Stimulated activated CD8-positive, alpha-beta memory T cell treated with anti-CD3 and anti-CD28 coated beads, Interleukin-12 subunit alpha, Interleukin-12 subunit beta, amount 100 ng/mL, for 24 hours (primary cell): Measurements from ENCODE around the gene RPL19.

Experiments
- DNase-seq: peaks from one replicate; pipeline ENCODE4 v3.0.0-alpha.2; 2020; ENCODE audit errors: extremely low read depth

The RPL19 gene

DNA sequence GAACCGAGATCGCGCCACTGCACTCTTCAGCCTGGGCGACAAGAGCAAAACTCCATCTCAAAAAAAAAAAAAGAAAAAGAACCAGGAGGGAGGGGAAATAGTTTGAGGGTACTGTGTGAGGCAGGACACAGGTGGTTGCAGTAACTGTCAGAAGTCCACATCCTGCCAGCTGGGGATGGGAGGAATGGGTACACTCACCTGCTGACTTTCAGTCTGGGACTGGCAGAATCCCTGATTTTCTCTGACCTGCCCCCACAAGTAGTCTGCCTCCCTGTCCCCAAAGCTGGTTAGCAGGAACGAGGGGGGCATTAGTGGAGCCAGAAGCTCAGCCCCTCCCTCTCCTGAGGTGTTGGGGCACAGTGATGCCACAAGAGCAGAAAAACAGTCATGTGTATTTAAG, 27.0 kb upstream of the RPL19 start:
- no peak for DNase-seq

DNA sequence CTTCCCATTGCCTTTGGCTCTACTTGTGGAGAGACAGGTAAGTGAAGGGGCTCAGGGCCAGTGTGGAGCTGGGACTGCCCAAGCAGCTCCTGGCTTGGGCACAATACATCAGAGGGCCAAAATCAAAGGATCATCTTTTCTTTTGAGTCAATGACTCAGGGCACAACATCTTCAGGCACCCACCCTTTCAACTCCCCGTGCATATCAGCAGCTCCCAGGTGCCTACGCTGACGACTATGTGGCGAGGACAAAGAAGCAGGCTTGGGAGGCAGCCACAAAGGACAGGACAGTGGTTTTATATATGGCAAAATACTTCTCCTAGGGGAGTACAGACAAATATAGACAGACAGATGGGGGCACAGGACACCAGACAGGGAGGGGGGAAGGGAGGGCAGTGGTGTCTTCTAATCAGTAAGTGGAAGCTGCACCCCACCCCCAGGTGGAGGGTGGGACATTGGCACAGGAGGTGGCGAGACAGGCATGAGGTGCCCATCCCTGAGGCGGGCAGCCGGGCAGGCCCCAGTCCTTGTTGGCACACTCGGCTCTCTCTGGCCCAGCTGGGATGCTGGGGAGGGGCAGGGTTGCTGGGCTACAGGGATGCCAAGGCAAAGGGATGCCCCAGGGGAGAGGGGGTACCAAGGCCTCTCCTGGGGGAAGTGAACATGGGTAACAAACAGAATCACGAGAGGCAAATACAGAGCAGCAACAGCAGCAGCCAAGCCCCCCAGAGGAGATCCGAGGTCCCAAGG, 26.4 kb upstream of the RPL19 start:
- no peak for DNase-seq

DNA sequence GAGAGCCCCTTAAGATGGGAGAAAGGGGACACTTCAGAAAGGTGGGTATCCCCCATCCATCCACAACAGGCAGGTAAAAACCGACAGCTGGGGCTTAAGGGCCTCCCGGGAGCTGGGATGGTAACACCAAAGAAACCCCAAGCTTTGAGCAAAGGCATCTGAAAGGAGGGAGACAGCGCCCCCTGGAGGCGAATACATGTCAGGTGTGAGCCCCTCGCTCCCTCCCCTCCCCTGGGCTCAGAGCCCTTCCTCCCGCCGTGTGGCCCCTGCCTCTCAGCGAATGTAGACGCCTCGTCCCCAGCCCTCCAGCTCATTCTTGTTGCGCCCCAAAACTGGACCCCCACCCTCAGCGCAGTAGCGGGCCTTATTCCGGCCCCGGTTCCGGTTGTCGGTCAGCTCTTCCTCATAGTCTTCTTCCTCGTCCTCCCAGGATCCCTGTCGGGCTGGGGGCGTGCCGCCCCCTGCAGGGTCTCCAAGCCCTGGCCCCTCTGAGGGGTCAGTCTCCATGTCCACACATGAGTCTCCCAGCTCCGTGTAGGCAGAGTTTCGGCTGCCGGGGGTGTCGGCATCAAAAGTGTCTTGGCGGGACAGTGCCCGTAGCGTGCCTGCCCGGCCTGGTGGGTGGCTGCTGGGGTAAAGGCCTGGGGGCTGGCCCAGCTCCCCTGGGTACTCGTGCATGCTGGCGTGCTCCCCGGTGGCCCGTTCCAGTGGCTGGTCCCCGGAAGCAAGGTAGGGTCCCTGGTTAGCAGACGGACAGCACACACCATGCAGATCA, 25.0 kb upstream of the RPL19 start:
- DNase-seq, result peak; percentile 49

DNA sequence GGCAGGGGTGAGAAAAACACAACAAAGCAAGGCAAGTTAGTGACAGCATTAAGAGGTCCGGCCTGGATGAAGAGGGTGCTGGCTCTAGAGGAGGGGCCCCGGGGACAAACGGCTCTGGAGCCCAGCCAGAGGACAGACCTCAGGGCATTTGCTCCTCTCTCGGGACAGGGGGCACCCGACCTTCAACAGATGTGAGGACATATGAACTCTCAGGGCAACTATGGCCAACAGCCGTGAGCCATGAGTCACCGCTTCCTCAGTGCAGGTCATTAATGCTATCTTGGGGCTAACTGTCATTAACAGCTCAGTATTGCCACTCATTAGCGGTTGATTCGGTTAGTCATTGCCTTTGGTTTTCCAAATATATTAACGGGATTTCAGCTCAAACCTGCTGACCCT, 24.4 kb upstream of the RPL19 start:
- no peak for DNase-seq

DNA sequence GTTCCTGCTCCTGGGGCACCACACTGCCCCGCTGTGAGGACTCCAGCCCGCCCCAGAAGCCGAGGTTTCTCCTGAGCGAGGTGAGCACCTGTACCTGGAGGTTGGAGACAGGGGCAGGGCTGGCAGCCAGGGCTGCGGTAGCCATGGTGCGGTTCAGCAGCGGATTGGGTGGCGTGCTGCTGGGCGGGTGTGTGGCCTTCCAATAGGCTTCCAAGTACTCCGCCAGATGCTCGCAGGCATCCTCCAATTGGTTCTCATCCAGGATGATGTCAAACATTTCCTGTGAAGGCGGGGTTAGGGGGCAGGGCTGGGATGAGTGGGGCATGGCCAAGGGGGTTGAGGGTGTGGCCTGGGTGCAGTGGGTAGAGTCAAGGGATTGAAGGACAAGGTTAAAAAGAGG, 22.8 kb upstream of the RPL19 start:
- no peak for DNase-seq

DNA sequence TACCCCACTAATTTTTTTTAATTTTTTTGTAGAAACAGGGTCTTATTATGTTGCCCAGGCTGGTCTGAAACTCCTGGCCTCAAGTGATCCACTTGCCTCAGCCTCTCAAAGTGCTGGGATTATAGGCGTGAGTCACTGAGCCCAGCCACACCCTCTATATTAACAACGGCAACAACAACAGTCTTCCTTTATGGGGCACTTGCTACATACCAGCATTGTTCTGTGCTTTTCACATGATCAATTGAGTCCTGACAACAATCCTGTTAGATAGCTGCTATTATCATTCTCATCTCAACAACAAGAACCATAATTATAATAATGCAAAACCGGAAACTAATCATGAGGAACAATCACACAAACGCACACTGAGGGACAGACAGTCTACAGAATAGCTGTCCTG, 21.5 kb upstream of the RPL19 start:
- DNase-seq, result no peak

DNA sequence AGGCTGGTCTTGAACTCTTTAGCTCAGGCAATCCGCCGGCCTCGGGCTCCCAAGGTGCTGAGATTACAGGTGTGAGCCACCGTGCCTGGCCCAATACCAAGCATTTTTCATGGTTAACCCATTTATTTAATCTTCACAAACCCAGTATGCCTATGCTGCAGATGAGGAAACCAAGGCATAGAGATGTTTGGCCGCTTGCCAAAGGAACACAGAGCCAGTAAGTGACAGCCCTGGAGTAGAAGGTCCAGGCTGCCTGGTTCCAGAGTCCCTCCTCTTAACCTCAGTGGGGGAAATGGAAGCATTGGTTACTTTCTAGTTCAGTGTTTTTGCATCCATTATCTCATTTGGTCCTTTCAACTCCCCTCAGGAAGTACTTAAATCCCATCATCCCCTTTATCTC, 18.8 kb upstream of the RPL19 start:
- no peak for DNase-seq

DNA sequence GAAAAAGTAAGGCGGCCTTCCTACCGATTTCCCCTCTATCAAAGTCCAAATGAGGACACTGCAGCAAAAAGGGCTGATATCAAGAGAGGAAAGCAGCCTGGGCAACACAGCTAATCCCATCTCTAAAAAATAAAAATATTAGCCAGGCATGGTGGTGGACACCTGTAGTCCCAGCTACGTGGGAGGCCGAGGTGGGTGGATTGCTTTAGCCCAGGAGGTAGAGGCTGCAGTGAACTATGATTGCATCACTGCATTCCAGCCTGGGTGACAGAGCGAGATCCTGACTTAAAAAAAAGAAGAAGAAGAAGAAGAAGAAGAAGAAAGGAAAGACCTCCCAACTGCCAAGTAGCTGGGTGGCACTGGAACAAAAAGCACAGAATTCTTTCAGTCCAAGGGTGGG, 17.0 kb upstream of the RPL19 start:
- DNase-seq, result no peak

DNA sequence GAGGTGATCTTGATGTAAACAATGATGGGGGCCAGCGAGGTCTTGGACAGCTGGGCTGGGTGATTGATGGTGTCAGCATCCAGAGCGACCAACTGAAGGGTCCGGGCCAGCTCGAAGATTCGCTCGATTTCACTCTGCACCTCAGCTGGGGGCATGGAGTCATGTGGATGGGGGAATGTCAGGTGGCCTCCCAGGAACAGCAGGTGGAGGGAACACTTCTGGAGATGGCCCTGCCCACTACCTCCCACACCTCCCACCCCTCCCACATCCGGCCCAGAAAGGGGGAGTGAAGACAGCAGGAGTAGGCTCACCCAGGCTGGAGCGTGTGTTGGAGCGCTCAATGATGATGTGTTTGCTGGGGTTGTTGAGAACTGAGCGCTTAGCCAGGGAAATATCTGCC, 16.4 kb upstream of the RPL19 start:
- DNase-seq, result no peak

DNA sequence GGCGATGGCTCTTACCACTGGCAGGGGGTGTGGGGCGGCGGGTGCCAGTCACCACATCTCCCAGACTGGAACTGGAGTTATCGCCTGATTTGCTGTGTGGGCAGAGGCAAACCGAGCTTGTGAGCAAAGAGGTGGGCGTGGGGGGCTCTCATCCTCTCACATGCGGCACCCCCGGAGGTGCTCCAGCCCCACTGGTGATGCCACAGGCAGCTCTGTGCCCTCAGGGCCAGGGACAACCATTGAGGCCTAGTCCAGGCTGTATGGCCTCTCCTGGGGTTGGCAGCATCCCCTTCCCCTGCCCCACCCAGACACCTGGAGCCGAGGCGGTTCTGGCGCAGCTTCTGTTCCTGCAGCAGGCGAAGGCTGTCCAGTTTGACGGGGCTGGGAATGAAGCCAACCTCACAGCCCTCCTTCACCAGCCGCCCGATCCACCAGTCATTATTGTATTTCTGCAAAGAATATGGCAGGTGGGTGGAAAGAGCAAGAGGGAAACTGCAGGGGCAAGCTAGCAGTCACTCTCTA, 13.5 kb upstream of the RPL19 start:
- DNase-seq, result no peak

DNA sequence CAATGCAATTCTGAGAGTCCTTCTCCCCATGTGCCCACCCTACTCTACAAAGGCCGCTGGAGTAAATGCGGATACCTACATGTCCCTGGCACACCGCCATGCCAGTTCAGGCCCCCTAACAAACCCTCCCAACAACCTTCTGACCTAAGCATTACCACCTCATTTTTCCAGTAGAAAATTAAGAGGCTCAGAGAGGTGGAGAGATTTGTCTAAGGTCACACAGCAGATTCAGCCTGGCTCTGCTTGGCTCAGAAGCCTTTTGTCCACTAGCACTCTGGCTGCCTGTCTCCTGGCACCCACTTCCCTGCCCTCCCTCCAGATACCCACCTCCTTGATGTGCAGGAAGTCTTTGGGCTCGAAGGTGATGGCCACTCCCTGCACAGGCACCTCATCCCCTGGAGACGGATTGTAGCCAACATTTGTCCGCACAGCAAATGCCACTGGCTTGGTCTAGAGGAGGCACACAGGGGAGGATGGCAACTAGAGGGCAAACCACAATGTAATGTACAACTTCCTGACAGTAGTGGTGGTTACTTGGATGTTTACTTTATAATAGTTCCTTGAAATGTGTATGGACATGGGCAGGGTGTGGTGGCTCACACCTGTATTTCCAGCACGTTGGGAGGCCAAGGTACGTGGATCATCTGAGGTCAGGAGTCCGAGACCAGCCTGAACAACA, 12.8 kb upstream of the RPL19 start:
- no peak for DNase-seq

DNA sequence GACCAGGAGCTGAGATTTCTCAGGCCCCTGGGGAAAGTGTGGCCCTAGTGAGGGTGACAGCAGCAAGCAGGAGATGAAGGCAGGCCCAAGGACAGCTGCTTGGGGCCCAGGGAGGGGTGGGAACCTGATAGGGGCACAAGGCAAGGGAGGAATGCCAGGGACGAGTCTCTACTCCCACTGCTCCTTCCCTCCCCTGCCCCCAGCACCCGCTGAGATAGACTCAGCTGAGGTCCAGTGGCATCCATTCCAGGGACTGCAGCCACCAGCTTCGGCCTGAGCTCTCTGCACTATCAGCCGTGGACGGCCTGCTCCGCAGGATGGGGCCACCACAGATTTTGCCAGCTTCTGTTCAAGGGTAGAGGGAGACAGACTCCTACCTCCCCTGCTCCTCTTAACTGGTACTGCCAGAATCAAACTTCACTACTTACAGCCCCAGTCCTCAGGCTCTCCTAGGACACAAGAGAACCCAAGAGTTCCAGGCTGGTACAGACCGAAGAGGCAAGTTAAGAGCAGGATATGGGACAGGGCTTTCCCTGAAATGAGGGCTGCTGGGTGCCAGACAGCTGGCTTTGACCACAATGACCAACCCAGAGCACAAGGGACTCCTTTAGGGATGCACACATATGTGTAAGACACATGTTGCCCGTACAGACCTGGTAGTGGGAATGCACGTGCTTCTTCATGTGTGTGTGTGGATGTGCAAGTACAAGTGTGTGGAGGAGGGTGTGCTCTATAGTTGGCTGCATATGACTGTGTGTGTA, 8.2 kb upstream of the RPL19 start:
- DNase-seq, result no peak

DNA sequence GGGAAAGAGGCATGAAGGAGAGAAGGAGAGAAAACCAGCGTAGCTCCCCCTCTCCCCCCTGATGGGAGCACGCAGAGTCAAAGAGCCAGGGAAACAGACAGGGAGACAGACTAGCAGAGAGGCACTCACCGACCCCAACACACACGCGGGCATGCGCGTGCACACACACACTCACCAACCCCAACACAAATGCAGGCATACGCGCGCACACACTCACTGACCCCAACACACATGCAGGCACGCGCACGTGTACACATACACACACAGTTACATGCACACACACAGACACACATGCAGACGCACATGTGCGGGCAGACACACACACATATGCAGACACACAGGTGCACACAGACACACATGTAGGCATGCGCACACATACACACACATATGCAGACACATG, 7.2 kb upstream of the RPL19 start:
- DNase-seq, result no peak

DNA sequence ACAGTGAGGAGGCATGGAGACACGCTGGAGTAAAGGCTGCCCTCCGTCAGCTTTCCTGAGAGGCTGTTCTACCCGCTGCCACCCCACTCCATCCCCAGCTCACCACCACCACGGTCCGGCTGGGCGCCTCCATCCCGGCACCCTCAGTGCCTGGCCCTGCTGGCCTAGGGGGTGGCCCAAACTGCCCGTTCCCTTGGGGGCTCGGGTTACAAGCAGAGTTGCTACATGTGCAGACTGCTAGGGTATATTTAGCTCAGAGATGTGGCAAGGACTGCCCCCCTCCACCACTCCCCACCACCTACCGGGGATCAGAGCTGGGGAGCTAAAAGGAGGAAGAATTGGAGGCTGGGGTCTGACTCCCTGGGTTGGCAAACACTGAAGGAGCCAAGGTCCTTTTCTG, 6.7 kb upstream of the RPL19 start:
- DNase-seq, result no peak

DNA sequence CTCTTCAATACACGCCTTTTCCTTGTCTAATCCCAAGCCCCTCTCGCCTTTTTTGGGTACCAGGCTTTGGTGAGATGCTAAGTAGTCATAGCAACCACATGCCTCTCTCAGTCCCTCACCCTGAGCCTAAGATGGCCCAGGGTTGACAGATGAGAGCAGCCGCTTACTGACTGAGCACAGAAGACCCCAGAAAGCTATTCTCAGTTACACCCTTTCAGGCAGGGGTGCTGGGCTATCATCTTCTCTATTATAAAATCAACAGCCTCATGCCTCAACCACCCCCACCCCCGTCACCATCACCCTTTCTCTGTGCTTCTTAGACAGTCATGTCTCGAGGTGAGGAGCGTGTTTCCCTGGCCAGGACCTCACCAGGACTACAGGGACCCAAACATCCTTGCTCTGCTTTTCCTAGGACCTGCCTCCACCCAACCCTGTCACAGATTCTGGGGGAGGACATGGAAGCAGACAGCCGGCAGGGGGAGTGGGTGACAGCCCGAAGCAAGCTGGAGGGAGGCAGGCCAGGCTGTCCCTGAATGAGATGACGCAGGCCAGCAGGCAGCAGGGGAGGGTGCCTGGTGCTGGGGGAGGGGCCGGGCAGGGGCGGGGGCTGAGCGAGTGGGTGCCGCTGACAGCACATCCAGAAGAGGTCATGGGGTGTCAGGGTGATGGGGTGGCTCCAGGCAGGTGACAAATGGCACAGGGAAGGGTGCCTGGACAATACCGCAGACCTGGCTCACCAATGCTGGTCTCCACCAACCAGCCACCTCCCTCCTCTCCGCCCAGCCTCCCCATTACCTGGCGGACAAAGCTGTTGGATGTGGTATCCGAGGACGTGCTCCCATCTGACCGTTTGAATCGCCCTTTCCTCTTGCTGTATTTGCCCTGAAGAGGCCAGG, 5.7 kb upstream of the RPL19 start:
- no peak for DNase-seq

DNA sequence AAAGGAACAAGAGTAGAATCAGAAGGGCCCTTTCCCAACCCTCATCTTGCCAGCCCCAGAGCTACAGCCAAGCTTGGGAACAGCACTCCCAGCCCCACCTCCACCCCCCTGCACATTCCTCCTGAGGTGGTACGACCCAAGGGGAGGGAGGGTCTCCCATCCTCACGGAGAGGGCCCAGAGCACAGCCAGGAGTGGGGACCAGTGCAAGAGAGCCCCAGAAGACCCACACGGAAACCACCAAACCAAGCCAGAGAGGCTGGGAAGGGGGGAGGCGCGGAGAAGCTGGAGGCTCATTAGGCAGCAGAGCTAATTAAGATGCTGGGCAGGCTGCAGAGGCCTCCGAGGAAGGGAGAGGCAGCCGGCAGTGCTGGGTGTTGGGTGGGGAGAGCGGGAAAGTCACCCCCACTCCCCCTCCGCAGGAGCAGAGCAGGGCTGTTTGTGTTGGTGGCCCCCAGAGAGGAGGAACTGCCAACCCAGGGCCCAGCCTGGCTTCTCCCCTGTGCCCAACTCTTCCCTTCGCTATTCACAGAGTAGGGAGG, 5.0 kb upstream of the RPL19 start:
- DNase-seq, result no peak

DNA sequence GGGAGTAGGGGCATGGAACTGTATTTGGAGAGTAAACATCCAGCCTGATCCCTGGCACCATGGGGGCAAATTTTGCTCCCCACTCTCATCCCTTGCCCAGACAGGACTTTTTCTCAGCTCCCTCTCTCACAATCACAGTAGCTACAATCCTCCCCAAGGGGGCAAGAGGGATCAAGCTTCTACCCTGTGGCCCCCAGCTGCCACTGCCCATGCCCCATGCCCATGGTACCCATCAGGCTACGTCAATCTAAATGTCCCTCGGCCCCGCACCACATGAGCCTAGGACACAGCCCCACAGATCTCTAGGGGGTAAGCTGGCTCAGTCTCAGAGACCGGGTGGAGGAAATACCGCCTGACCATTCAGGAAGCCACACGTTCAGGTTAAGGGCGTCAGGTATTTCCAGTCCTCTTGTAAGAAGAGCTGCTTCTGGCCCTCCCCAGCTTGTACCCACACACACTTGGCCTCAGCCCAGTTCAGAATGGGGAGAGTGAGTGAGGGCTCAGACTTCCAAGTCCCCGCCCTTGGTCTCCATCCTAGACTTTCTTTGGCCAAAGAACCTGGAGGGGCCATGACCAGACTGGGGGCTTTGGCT, 4.4 kb upstream of the RPL19 start:
- no peak for DNase-seq

DNA sequence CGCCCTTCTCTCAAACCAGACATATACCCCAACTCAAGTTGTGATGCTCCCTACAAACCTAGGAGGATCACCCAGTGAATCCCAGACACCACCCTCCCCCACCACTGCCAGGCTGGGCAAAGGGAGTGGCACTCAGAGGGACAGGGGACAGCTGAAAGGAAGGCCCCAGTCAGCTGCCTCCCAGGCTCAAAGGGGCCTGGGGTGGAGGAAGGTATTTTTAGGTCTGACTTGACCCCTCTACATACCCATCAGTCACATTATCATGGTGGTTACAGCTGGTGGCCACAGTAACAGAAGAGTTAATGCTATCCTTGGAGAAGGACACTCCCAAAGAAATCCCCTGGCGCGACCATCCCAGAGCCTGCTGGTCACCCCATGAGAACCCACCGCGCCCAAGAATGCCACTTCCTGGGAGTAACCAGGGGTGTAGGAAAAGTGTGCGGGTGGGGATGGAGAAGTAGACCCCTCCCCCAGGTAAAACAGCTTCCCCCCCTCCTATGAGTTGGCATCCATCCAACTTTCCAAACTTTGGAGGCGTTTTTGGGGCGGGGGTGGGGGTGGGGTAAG, 3.8 kb upstream of the RPL19 start:
- DNase-seq, result no peak

DNA sequence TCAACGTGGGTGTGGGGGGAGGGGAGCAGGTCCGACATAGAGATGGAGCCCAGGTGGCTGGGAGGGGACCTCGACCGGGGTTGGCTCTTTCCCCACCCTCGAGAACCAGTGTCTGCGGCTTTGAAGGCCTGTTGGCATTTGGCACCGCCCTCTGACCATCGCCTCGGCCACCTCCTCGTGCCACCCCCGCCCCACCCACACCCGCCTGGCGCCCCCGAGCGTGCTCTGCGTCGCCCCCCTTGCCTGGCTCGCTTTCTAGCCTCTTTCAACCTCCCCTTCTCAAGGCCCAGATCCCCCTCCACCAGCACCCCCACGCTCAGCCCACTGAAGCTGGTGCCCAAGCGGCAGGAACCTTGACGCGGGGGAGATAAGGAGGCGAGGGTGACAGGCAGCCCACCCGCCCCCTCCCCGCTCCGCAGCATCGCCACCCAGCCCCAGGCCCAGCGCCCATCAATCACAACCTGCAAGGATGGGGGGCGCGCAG, 3.2 kb upstream of the RPL19 start:
- DNase-seq, result no peak
